ENCODE data around the gene RAVER1. TPM values are rescaled to one million over a fixed set of nuclear protein-coding genes. Genes with fewer than 3 reads are reported as not detected.

Gene RAVER1
- total and polyA plus RNA-seq, 2 of the 13 experiments (the other 11 are each of a cell fraction or from before 2014, with no cell fraction given), result 3.6 to 7.9 TPM

- peak; percentile 90 for TF ChIP-seq ELF1 (CRISPR knock-in tag; IDR thresholded peaks at IDR 0.05)
- no peak for TF ChIP-seq HOXA7 (CRISPR knock-in tag; IDR thresholded peaks at IDR 0.05)
- peak; percentile 38; the same call in 1 of the 2 replicates for TF ChIP-seq MEF2D (CRISPR knock-in tag; IDR thresholded peaks at IDR 0.05)
- TF ChIP-seq NBN (conservative IDR thresholded peaks at IDR 0.05), result no peak
- TF ChIP-seq FOXC1 (CRISPR knock-in tag; IDR thresholded peaks at IDR 0.05; ENCODE audit: borderline replicate concordance), result peak; percentile 92; the same call in 1 of the 2 replicates
- TF ChIP-seq ARID5B (CRISPR knock-in tag; IDR thresholded peaks at IDR 0.05), result peak; percentile 88
- no peak for TF ChIP-seq ZXDC (CRISPR knock-in tag; IDR thresholded peaks at IDR 0.05)
- TF ChIP-seq NFKBIZ (CRISPR knock-in tag; IDR thresholded peaks at IDR 0.05), result peak; percentile 90; the same call in 1 of the 2 replicates
- TF ChIP-seq DDIT3 (CRISPR knock-in tag; IDR thresholded peaks at IDR 0.05), result peak; percentile 87; the same call in 1 of the 2 replicates
- TF ChIP-seq TBX2 (CRISPR knock-in tag; IDR thresholded peaks at IDR 0.05; ENCODE audit: borderline replicate concordance), result peak; percentile 97
- no peak for TF ChIP-seq SMC3 (IDR thresholded peaks at IDR 0.05; ENCODE audit: low read length)
- TF ChIP-seq PLSCR1 (CRISPR knock-in tag; IDR thresholded peaks at IDR 0.05; ENCODE audit: borderline replicate concordance), result no peak
- TF ChIP-seq WIZ (CRISPR knock-in tag; IDR thresholded peaks at IDR 0.05), result 0 out of 2 replicates have a peak, but pooled peaks have one; percentile 14
- TF ChIP-seq ZNF556 (CRISPR knock-in tag; IDR thresholded peaks at IDR 0.05; ENCODE audit: borderline replicate concordance), result no peak; the same call in 1 of the 2 replicates
- peak; percentile 16; the same call in 1 of the 2 replicates for TF ChIP-seq ZSCAN22 (CRISPR knock-in tag; IDR thresholded peaks at IDR 0.05)
- TF ChIP-seq, protein P1, sequence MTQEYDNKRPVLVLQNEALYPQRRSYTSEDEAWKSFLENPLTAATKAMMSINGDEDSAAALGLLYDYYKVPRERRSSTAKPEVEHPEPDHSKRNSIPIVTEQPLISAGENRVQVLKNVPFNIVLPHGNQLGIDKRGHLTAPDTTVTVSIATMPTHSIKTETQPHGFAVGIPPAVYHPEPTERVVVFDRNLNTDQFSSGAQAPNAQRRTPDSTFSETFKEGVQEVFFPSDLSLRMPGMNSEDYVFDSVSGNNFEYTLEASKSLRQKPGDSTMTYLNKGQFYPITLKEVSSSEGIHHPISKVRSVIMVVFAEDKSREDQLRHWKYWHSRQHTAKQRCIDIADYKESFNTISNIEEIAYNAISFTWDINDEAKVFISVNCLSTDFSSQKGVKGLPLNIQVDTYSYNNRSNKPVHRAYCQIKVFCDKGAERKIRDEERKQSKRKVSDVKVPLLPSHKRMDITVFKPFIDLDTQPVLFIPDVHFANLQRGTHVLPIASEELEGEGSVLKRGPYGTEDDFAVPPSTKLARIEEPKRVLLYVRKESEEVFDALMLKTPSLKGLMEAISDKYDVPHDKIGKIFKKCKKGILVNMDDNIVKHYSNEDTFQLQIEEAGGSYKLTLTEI (CRISPR knock-in tag; conservative IDR thresholded peaks at IDR 0.05), result no peak
- TF ChIP-seq CBX5 (CRISPR knock-in tag; IDR thresholded peaks at IDR 0.05; ENCODE audit: borderline replicate concordance), result peak; percentile 46; the same call in 1 of the 2 replicates
Observed at GRCh38 chr19:10270616-10271394, 62.5 kb downstream of the RAVER1 start, which contains the start of gene ICAM1 (continued).

All from HepG2 (cell line).